Panc1 (cell line): ENCODE data around the gene THG1L. TPM values are rescaled to one million over a fixed set of nuclear protein-coding genes. Genes with fewer than 3 reads are reported as not detected.
A peak's percentile ranks its signal among the peaks of the same experiment; 100 is the strongest.

Source experiments
- ATAC-seq: fragments of 200-7000 bp; cut with Tn5 transposase; 2 replicates; pipeline ENCODE4 v1.9.1; 2020; ENCODE audit warnings: mild to moderate bottlenecking, moderate library complexity
- BruUV-seq: library from RNA; stranded (reverse); fragments of 400-500 nt; replicated peaks from 2 replicates; lab custom pipeline; 2021; lab: Mats Ljungman, UMichigan
- CTCF ChIA-PET: fragments of 300-600 bp; sonication (Branson Sonifier 250); formaldehyde crosslinking; loops from one replicate; lab custom pipeline; 2022; ENCODE audit warnings: antibody characterized with exemption; lab: Charles Lee
- POLR2A ChIA-PET: fragments of 300-600 bp; sonication (Branson Sonifier 250); formaldehyde crosslinking; loops from one replicate; lab custom pipeline; 2022; ENCODE audit warnings: antibody characterized with exemption; lab: Charles Lee
- DNase-seq: peaks from one replicate; pipeline ENCODE4 v3.0.0-alpha.2; 2010; ENCODE audit warnings: low read depth, low spot score
- H3K27ac ChIP-seq: 2 replicates; pipeline ENCODE4 v1.5.1; 2011; ENCODE audit warnings: mild to moderate bottlenecking, low read length, inconsistent platforms
- H3K27me3 ChIP-seq: fragments of 200-500 bp; sonication (Bioruptor generic); 2 replicates; pipeline ENCODE4 v1.6.0; 2014; ENCODE audit warnings: low read length, inconsistent platforms; ENCODE audit not compliant: control insufficient read depth, insufficient read depth
- H3K36me3 ChIP-seq: fragments of 200-500 bp; sonication (Bioruptor generic); 2 replicates; pipeline ENCODE4 v1.5.1; 2014; ENCODE audit warnings: inconsistent platforms, mild to moderate bottlenecking, low read length, moderate library complexity; ENCODE audit not compliant: control insufficient read depth, insufficient read depth
- H3K4me1 ChIP-seq: 2 replicates; pipeline ENCODE4 v1.5.1; 2011; ENCODE audit warnings: inconsistent platforms, mild to moderate bottlenecking, low read length, moderate library complexity; ENCODE audit not compliant: control insufficient read depth, insufficient read depth
- H3K4me3 ChIP-seq, 2 experiments: 2 replicates each; pipeline ENCODE4 v1.5.1; 2011 to 2012; ENCODE audit warnings: low read depth in 2 of 2, low read length in 2 of 2, mild to moderate bottlenecking in 2 of 2, inconsistent platforms in 1 of 2, moderate library complexity in 1 of 2
- H3K9me3 ChIP-seq: fragments of 200-500 bp; sonication (Bioruptor generic); 2 replicates; pipeline ENCODE4 v1.5.1; 2014; ENCODE audit warnings: low read depth, mild to moderate bottlenecking, inconsistent platforms, low read length, moderate library complexity; ENCODE audit not compliant: control insufficient read depth, insufficient read depth
- POLR2AphosphoS5 ChIP-seq: IDR thresholded peaks from 2 replicates; pipeline ENCODE4 v1.6.1; 2012; ENCODE audit warnings: mild to moderate bottlenecking, low read depth, low read length, moderate library complexity
- SIN3A ChIP-seq: IDR thresholded peaks from 2 replicates; pipeline ENCODE4 v1.6.1; 2012; ENCODE audit warnings: low read depth, mild to moderate bottlenecking, low read length, moderate library complexity, borderline replicate concordance; ENCODE audit not compliant: insufficient read depth
- TCF7L2 ChIP-seq: IDR thresholded peaks from 2 replicates; pipeline ENCODE4 v1.6.1; 2011; ENCODE audit warnings: mild to moderate bottlenecking, low read depth, low read length, inconsistent platforms
- in situ Hi-C: cut with HindIII; loops from 2 replicates; pipeline ENCODE4 v1.10.0; 2016; ENCODE audit warnings: low sequenced_read_pairs, low pct_unique_long_range_greater_than_20kb
- intact Hi-C: fragments of 100-400 bp; cut with micrococcal nuclease; formaldehyde crosslinking; loops from one replicate; pipeline ENCODE4 v1.10.0; 2022; ENCODE audit not compliant: unreplicated experiment
- total RNA-seq: library from RNA; stranded (reverse); gene quantifications from one replicate; pipeline ENCODE4 v1.2.1, GENCODE V29; 2021; ENCODE audit not compliant: unreplicated experiment
- TF ChIP-seq, protein P1 (sequence below), 2 experiments: IDR thresholded peaks; 2 replicates each; pipeline ENCODE4 v1.6.1; 2011 to 2012; ENCODE audit warnings: low read depth in 2 of 2, control low read depth in 1 of 2, low read length in 1 of 2, mild to moderate bottlenecking in 1 of 2, moderate library complexity in 1 of 2; ENCODE audit not compliant: insufficient read depth in 1 of 2
- TF ChIP-seq, protein P2 (sequence below): fragments of 450-650 bp; IDR thresholded peaks from 2 replicates; pipeline ENCODE4 v1.5.1; 2017; ENCODE audit warnings: mild to moderate bottlenecking

Gene THG1L
- total RNA-seq, 1 experiment from 2014 or later: 15.4 TPM

DNA sequence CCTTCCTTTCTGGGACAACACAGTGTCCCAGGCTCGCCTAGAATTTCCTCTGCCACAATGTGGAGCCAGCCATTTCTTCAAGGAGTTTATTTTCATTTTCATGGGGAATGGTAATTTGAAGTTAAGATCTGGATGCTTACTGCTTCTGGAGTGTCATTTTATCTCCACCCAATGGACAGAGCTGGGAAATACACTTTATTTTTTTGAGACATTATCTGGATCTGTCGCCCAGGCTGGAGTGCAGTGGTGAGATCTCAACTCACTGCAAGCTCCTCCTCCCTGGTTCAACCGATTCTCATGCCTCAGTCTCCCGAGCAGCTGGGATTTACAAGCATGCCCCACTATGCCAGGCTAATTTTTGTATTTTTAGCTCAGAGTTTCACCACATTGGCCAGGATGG lies 12.7 kb upstream of the THG1L start:
- DNase-seq: peak; percentile 48
- H3K27ac ChIP-seq: no peak overlapping the region
- H3K9me3 ChIP-seq: no peaks in the 10 kb centered on the region
- ChIA-PET POLR2A (no interaction called here), CTCF (interaction anchor here (0.6 to 1.0 kb wide), 4 partner anchors 49 to 393 kb away, joined by 3 to 6 read pairs (median 6); no protein-coding TSS in a partner anchor)
- TF ChIP-seq, protein P1, sequence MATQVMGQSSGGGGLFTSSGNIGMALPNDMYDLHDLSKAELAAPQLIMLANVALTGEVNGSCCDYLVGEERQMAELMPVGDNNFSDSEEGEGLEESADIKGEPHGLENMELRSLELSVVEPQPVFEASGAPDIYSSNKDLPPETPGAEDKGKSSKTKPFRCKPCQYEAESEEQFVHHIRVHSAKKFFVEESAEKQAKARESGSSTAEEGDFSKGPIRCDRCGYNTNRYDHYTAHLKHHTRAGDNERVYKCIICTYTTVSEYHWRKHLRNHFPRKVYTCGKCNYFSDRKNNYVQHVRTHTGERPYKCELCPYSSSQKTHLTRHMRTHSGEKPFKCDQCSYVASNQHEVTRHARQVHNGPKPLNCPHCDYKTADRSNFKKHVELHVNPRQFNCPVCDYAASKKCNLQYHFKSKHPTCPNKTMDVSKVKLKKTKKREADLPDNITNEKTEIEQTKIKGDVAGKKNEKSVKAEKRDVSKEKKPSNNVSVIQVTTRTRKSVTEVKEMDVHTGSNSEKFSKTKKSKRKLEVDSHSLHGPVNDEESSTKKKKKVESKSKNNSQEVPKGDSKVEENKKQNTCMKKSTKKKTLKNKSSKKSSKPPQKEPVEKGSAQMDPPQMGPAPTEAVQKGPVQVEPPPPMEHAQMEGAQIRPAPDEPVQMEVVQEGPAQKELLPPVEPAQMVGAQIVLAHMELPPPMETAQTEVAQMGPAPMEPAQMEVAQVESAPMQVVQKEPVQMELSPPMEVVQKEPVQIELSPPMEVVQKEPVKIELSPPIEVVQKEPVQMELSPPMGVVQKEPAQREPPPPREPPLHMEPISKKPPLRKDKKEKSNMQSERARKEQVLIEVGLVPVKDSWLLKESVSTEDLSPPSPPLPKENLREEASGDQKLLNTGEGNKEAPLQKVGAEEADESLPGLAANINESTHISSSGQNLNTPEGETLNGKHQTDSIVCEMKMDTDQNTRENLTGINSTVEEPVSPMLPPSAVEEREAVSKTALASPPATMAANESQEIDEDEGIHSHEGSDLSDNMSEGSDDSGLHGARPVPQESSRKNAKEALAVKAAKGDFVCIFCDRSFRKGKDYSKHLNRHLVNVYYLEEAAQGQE (IDR thresholded peaks at IDR 0.05; ENCODE audit: insufficient read depth in 1 of 2, low read depth in 2 of 2, low read length in 1 of 2): no peak
- TF ChIP-seq POLR2AphosphoS5 (no peak), TCF7L2 (no peak), SIN3A (no peak)
- TF ChIP-seq, protein P2, sequence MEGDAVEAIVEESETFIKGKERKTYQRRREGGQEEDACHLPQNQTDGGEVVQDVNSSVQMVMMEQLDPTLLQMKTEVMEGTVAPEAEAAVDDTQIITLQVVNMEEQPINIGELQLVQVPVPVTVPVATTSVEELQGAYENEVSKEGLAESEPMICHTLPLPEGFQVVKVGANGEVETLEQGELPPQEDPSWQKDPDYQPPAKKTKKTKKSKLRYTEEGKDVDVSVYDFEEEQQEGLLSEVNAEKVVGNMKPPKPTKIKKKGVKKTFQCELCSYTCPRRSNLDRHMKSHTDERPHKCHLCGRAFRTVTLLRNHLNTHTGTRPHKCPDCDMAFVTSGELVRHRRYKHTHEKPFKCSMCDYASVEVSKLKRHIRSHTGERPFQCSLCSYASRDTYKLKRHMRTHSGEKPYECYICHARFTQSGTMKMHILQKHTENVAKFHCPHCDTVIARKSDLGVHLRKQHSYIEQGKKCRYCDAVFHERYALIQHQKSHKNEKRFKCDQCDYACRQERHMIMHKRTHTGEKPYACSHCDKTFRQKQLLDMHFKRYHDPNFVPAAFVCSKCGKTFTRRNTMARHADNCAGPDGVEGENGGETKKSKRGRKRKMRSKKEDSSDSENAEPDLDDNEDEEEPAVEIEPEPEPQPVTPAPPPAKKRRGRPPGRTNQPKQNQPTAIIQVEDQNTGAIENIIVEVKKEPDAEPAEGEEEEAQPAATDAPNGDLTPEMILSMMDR: peak; percentile 77
- intact Hi-C loops: loop anchor here (5.0 to 10.0 kb wide), 3 partner anchors 51 to 391 kb away; no protein-coding TSS in a partner anchor
- no peaks in the 10 kb centered on the region for H3K27me3 ChIP-seq
- BruUV-seq: no TSS peak
- no peak overlapping the region for H3K4me3 ChIP-seq
- peak; percentile 91 for ATAC-seq
- H3K36me3 ChIP-seq: no peaks in the 10 kb centered on the region
- H3K4me1 ChIP-seq: no peaks in the 10 kb centered on the region
- in situ Hi-C loops: no loop called here

DNA sequence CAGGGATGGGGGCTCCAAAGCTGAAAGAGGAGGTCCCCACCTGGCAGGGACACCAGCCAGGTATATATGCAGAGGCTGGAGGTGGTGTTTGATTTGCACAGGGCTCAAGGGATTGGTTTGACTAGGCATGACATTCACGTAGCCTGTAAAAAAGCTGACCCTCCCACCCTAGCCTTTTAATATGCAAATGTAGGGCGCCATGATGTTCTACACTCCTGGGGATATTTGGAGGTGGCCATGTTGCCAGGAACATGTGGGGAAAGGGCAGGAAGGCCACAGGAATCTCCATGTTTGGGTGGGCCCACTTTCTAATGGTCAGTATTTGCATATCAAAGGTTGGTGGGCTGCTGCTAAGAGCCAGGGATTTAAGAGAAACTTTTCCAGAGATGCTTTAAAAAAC lies 12.0 kb upstream of the THG1L start:
- ChIA-PET CTCF (interaction anchor here (0.7 to 1.1 kb wide), 3 partner anchors 22 to 394 kb away, joined by 3 to 6 read pairs (median 3); no protein-coding TSS in a partner anchor), POLR2A (interaction anchor here (1.0 kb wide), 1 partner anchor 19 kb away, joined by 9 read pairs; no protein-coding TSS in a partner anchor)
- intact Hi-C loops: loop anchor here (5.0 to 10.0 kb wide), 3 partner anchors 52 to 392 kb away; no protein-coding TSS in a partner anchor
- DNase-seq (no peak), ATAC-seq (no peak)
- BruUV-seq: no TSS peak
- no peaks in the 10 kb centered on the region for H3K27me3 ChIP-seq
- no peak overlapping the region for H3K4me3 ChIP-seq
- no peaks in the 10 kb centered on the region for H3K36me3 ChIP-seq
- in situ Hi-C loops: no loop called here
- no peak overlapping the region for H3K27ac ChIP-seq
- TF ChIP-seq, protein P1 (IDR thresholded peaks at IDR 0.05; ENCODE audit: insufficient read depth in 1 of 2, low read depth in 2 of 2, low read length in 1 of 2): no peak
- TF ChIP-seq SIN3A (no peak), POLR2AphosphoS5 (no peak), TCF7L2 (no peak)
- TF ChIP-seq, protein P2: no peak
- no peaks in the 10 kb centered on the region for H3K4me1 ChIP-seq
- H3K9me3 ChIP-seq: no peaks in the 10 kb centered on the region
